AG20443 (cell line): Measurements from ENCODE around the gene HTR7.
A peak's percentile ranks its signal among the peaks of the same experiment; 100 is the strongest.
"Not testable (repeated sequence)": the region's sequence is repeated elsewhere in the genome, so short reads cannot be mapped to it uniquely, and the experiment has no call there.

Experiments
- DNase-seq: peaks from one replicate; pipeline ENCODE4 v3.0.0; 2012; ENCODE audit warnings: low spot score, mixed read lengths

The HTR7 gene

DNA sequence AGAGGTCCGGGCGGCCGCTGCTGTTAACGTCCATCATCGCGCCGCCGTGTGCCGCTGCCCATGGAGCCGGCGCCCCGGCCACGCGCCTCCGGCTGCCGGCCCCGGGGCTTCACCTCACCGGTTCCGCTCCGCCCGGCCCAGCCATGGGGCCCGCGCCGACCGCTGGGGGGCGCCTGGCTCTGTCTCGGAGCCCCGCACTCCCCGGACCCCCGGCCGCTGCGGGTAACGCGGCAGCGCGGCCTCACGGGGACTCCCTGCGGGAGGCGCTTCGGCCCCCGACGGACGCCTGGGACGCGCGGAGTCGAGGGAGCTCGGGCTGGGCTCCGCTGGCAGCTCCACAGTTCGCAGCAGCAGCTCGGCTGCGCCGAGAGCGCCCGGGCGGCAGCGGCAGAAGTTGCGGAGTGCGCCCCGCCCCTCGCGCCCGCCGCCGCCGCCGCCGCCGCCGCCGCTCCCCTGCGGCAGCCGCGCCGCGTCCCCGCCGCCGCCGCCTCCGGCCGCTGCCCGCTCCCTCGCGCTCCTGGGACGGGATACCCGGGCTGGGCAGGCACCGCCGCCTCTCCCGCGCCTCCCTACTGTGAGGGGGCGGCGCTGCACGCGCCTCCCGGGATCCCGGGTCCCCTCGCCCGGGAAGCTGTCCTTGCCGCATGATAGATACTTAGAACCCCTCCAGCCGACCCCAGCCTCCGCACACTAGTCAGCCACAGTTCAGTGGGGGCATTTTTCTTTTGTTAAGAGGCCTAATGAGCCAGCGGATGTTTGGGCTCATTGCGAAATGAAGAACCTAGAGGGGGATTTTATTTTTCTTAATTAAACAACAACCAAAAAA lies at the start of gene HTR7:
HTR7 (minus strand) TSS at position 405 of the 826 bp plus-strand sequence; CDS start at position 37, 368 bp downstream.
- DNase-seq, result peak; percentile 87

DNA sequence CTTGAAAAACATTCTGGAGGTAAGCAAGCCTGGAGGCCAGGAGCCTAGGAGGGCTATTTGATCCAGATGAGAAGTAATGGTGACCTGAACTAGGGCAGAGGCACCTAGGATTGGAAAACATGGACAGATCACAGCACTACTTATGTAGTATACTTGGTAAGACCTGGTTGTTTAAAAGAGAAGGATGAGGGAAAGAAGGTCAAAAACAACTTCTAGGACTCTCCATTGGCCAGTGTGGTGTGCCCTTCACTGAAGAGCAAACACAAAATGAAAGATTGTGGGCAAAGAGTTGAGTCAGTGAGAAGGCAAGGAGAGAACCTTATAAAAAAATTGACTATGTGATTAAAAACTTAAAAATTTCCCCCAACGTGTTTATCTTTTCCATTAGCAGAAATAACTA lies 48.8 kb upstream of the HTR7 start:
- no peak for DNase-seq

DNA sequence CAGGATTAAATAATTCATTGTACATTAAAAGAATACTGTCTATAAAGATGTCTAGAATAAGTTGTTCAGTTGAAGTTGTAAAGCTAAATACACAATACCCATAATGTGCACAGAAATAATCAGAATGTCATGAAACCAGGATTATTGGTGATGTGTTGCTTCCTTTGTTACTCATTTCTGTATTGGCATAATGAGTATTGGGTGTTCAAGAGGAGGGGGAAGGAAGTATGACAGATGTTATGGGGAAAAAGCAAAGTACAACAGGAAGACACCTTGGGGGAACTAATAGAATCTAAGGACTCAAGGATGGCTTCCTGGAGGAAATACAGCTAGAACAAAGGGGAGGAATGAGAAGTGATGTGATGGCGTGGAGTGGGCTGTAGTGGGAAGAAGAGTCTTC lies 48.1 kb upstream of the HTR7 start:
- no peak for DNase-seq

- not testable (repeated sequence) for DNase-seq
Observed at GRCh38 chr10:90896916-90897315, 39.1 kb upstream of the HTR7 start.

GRCh38 chr10:90893190-90893589 lies 35.4 kb upstream of the HTR7 start:
- DNase-seq, result no peak

- DNase-seq, result no peak
Observed at GRCh38 chr10:90890347-90890746, 32.5 kb upstream of the HTR7 start.

GRCh38 chr10:90889636-90890035 lies 31.8 kb upstream of the HTR7 start:
- no peak for DNase-seq

GRCh38 chr10:90888387-90888786 lies 30.5 kb upstream of the HTR7 start:
- DNase-seq, result no peak

GRCh38 chr10:90887555-90887954 lies 29.7 kb upstream of the HTR7 start:
- no peak for DNase-seq

GRCh38 chr10:90885176-90885575 lies 27.3 kb upstream of the HTR7 start:
- DNase-seq, result peak; percentile 65

GRCh38 chr10:90884431-90884830 lies 26.6 kb upstream of the HTR7 start:
- peak; percentile 39 for DNase-seq

DNA sequence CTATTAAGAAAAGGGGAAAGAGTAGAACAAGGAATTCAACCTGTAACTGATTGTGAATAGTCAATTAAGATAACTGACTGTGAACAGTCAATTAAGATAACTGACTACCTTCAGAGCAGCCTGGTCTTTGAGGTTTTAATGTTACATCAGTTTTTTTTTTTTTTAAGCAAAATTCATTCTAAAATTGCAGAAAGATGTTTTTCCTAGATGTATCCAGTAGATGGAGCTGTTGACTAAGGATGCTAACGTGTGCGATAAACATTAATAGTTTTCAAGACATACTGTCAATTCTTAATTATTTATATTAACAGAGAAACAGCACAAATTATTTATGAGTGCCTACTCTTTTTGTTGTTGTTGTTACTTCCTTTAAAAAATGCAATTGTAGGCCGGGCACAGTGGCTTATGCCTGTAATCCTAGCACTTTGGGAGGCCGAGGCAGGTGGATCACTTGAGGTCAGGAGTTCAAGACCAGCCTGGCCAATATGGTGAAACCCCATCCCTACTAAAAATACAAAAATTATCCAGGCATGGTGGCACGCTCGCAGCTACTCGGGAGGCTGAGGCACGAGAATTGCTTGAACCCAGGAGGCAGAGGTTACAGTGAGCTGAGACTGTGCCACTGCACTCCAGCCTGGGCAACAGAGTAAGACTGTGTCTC lies 22.4 kb upstream of the HTR7 start:
- DNase-seq, result peak; percentile 34

DNA sequence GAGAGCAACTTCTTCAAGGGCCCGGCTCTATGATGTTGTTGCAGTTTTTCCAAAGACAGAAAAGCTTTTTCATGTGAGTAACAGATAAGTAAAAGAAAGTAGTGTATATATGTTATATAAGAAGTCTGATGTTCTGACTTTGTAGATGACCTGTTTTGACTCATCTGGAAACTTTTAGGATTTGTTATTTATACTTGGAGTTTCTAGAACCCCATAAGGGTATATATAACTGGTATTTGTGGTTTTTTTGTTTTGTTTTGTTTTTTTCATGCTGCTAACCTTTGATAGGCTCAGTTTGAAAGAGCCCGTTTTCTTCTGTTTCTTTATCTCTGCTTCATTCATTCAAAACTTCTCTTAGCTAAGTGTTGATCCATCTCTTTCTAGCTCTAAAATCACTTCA lies 21.2 kb upstream of the HTR7 start:
- DNase-seq, result no peak

- DNase-seq, result no peak
Observed at GRCh38 chr10:90872648-90873020, 14.8 kb upstream of the HTR7 start.

- peak; percentile 97 for DNase-seq
Observed at GRCh38 chr10:90871766-90872647, 14.2 kb upstream of the HTR7 start, which contains the start of gene RPP30. Gene RPP30 (plus strand): TSS chr10:90871974. CDS start chr10:90871987, 13 bp downstream.

- DNase-seq, result peak; percentile 54
Observed at GRCh38 chr10:90871279-90871765, 13.5 kb upstream of the HTR7 start.

- no peak for DNase-seq
Observed at GRCh38 chr10:90866050-90866598, 8.3 kb upstream of the HTR7 start.

DNA sequence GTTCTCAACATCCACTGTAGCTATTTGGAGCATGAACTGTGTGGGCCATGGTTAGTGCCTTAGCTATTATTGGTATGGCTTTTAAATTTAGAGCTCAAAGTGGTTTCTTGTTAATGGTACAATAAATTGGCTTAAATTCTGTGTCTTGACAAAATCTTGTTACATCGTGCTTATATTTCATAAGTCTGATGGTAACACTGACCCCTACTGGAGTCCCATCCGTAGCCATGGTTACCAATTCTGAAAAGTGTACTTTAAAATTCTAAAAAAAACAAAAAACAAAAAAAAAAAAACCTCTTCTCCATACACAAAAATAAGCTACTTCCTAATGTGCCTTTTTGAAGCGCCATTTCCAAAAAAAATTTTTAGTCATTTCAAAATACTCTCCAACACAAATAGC lies 7.6 kb upstream of the HTR7 start:
- DNase-seq, result peak; percentile 43

- DNase-seq, result peak; percentile 45
Observed at GRCh38 chr10:90862908-90863514, 5.2 kb upstream of the HTR7 start.

DNA sequence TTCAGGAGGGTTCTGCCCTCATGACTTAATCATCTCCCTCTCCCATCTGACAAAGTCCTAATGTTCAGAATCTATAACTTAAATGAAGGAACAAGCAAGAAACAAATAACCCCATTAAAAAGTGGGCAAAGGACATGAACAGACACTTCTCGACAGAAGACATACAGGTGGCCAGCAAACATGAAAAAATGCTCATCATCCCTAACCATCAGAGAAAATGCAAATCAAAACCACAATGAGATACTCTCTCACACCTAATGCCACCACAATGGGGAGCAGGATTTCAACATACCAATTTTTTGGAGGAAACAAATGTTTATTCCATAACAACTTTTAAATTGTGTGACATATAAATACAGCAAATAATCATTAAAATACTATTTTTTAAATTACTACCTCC lies 3.0 kb upstream of the HTR7 start:
- no peak for DNase-seq

- DNase-seq, result no peak
Observed at GRCh38 chr10:90859321-90859751, 1.5 kb upstream of the HTR7 start.
